CD14-positive monocyte (primary cell): ENCODE measurements around the gene CCDC194. TPM values are rescaled to one million over a fixed set of nuclear protein-coding genes. Genes with fewer than 3 reads are reported as not detected.

Experiments used
- DNase-seq, 3 donors: peaks; one replicate each; pipeline ENCODE4 v3.0.0-alpha.2; 2011 to 2022
- H2AFZ ChIP-seq: 2 replicates; pipeline ENCODE4 v1.6.0; 2012; ENCODE audit warnings: mild to moderate bottlenecking, low read depth, low read length, inconsistent platforms; ENCODE audit not compliant: insufficient read depth, poor library complexity, severe bottlenecking
- H3K27ac ChIP-seq, 2 donors: 1 replicate in 1 of 2; 2 replicates in 1 of 2; pipeline ENCODE4 v1.5.1; 2012 to 2013; ENCODE audit warnings: low read length in 2 of 2, control low read depth in 1 of 2, inconsistent platforms in 1 of 2, low read depth in 1 of 2, mild to moderate bottlenecking in 1 of 2
- H3K27me3 ChIP-seq, 2 donors: one replicate each; pipeline versions ENCODE4 v1.6.0 to v1.6.1; 2011 to 2013; ENCODE audit warnings: low read length in 2 of 2; ENCODE audit not compliant: control insufficient read depth in 2 of 2, insufficient read depth in 2 of 2
- H3K36me3 ChIP-seq, 2 donors: replicated peaks in 1 of 2; 1 replicate in 1 of 2; 2 replicates in 1 of 2; pipeline versions ENCODE4 v1.5.1 to v1.6.1; 2012 to 2013; ENCODE audit warnings: low read length in 2 of 2, control low read depth in 1 of 2, inconsistent platforms in 1 of 2, mild to moderate bottlenecking in 1 of 2; ENCODE audit not compliant: insufficient read depth in 2 of 2, control insufficient read depth in 1 of 2
- H3K4me1 ChIP-seq, 2 donors: 1 replicate in 1 of 2; 2 replicates in 1 of 2; pipeline versions ENCODE4 v1.5.1 to v1.6.1; 2012 to 2013; ENCODE audit warnings: low read length in 2 of 2, control low read depth in 1 of 2, inconsistent platforms in 1 of 2, mild to moderate bottlenecking in 1 of 2, moderate library complexity in 1 of 2; ENCODE audit not compliant: insufficient read depth in 2 of 2, control insufficient read depth in 1 of 2
- H3K4me2 ChIP-seq: replicated peaks from 2 replicates; pipeline ENCODE3; 2012; ENCODE audit warnings: low read length, moderate library complexity, mild to moderate bottlenecking; ENCODE audit not compliant: poor library complexity, severe bottlenecking; ENCODE audit errors: extremely low read depth
- H3K4me3 ChIP-seq, 3 experiments: fragments of 200-600 bp in 1 of 3; sonication (generic) in 1 of 3; replicated peaks in 1 of 3; 1 replicate in 2 of 3; 2 replicates in 1 of 3; pipeline ENCODE4 v1.5.1; 2011 to 2013; ENCODE audit warnings: low read length in 3 of 3, mild to moderate bottlenecking in 3 of 3, control low read depth in 2 of 3, low read depth in 2 of 3, inconsistent platforms in 1 of 3, moderate library complexity in 1 of 3
- H3K79me2 ChIP-seq: 2 replicates; pipeline ENCODE4 v1.6.0; 2012; ENCODE audit warnings: mild to moderate bottlenecking, control low read depth, inconsistent platforms, low read length, moderate library complexity; ENCODE audit not compliant: insufficient read depth
- H3K9ac ChIP-seq: 2 replicates; pipeline ENCODE4 v1.6.0; 2017; ENCODE audit warnings: low read length, mild to moderate bottlenecking; ENCODE audit not compliant: insufficient read depth, poor library complexity, severe bottlenecking
- H3K9me3 ChIP-seq, 2 donors: replicated peaks in 1 of 2; 1 replicate in 1 of 2; 2 replicates in 1 of 2; pipeline versions ENCODE4 v1.5.1 to v1.6.1; 2012 to 2013; ENCODE audit warnings: low read length in 2 of 2, control low read depth in 1 of 2; ENCODE audit not compliant: control insufficient read depth in 1 of 2, insufficient read depth in 1 of 2
- H4K20me1 ChIP-seq: 2 replicates; pipeline ENCODE4 v1.6.0; 2012; ENCODE audit warnings: mild to moderate bottlenecking, low read length, control low read depth, moderate library complexity; ENCODE audit not compliant: insufficient read depth
- H3K27ac Mint-ChIP-seq, 7 donors: one replicate each; pipeline ENCODE4 v1.8.0; 2020; ENCODE audit warnings: mild to moderate bottlenecking in 7 of 7, mixed read lengths in 7 of 7, moderate library complexity in 6 of 7, inconsistent platforms in 2 of 7
- H3K27me3 Mint-ChIP-seq, 3 donors: one replicate each; pipeline ENCODE4 v1.8.0; 2021 to 2022; ENCODE audit warnings: low read depth in 3 of 3, mild to moderate bottlenecking in 3 of 3, mixed read lengths in 3 of 3, moderate library complexity in 3 of 3, inconsistent platforms in 1 of 3
- H3K36me3 Mint-ChIP-seq, 2 donors: one replicate each; pipeline ENCODE4 v1.8.0; 2020; ENCODE audit warnings: mixed read lengths in 2 of 2, inconsistent platforms in 1 of 2, mild to moderate bottlenecking in 1 of 2
- H3K4me1 Mint-ChIP-seq: one replicate; pipeline ENCODE4 v1.8.0; 2020; ENCODE audit warnings: mild to moderate bottlenecking, mixed read lengths
- H3K4me3 Mint-ChIP-seq, 2 donors: one replicate each; pipeline ENCODE4 v1.8.0; 2020; ENCODE audit warnings: mild to moderate bottlenecking in 2 of 2, mixed read lengths in 2 of 2, moderate library complexity in 1 of 2
- H3K9me3 Mint-ChIP-seq, 7 donors: one replicate each; pipeline ENCODE4 v1.8.0; 2020 to 2022; ENCODE audit warnings: mixed read lengths in 7 of 7, mild to moderate bottlenecking in 6 of 7, moderate library complexity in 6 of 7, inconsistent platforms in 2 of 7
- CTCF ChIP-seq: fragments of 200-600 bp; IDR thresholded peaks from one replicate; pipeline ENCODE4 v1.8.0; 2022; ENCODE audit warnings: antibody characterized with exemption, mild to moderate bottlenecking
- WGBS: methylation state at CpG from one replicate; pipeline ENCODE4 v1.1.5; 2013; ENCODE audit warnings: missing lambda C conversion rate; ENCODE audit not compliant: insufficient coverage; 5-methylcytosine and 5-hydroxymethylcytosine counted together
- intact Hi-C, 2 donors: fragments of 100-400 bp; cut with micrococcal nuclease; formaldehyde crosslinking; loops; one replicate each; pipeline versions ENCODE4 v1.15.0 to v1.15.1; 2023
- polyA plus RNA-seq, 3 donors: library from polyadenylated mRNA; depleted of rRNA in 1 of 3; unstranded in 2 of 3; stranded (reverse) in 1 of 3; fragments of 300-500 nt in 2 of 3; fragments of >200 nt in 1 of 3; fragmentation: Illumina TruSeq in 2 of 3; gene quantifications; 1 replicate in 2 of 3; 2 replicates in 1 of 3; pipeline ENCODE4 v1.2.3, GENCODE V29; 2012 to 2021

The CCDC194 gene
- polyA plus RNA-seq, 3 donors, result 0.52 TPM; not detected in 2

- Histone ChIP-seq H3K79me2 (no peaks in the 10 kb centered on the region), H3K27ac (no peak overlapping the region)
Measured at GRCh38 chr19:17394891-17395415, 957 bp upstream of the CCDC194 start.

GRCh38 chr19:17393002-17393401 lies 994 bp downstream of the CCDC194 start:
- peaks cover 17 to 27% (median 22%) of the 10 kb centered on the region in 3 donors for H3K27me3 Mint-ChIP-seq
- no peak for TF ChIP-seq CTCF
- Histone ChIP-seq H3K36me3 (peaks cover 2 to 10% of the 10 kb centered on the region in 2 donors), H4K20me1 (no peaks in the 10 kb centered on the region), H3K79me2 (no peaks in the 10 kb centered on the region), H3K4me3 (no peak overlapping the region), H3K4me1 (peaks cover 31 to 38% of the 10 kb centered on the region in 2 donors), H3K27ac (no peak overlapping the region), H2AFZ (no peak overlapping the region), H3K9me3 (peaks cover 4 to 13% of the 10 kb centered on the region in 2 donors), H3K9ac (no peak overlapping the region), H3K4me2 (no peak overlapping the region), H3K27me3 (peaks cover 6 to 15% of the 10 kb centered on the region in 2 donors)
- peaks cover 6 to 12% of the 10 kb centered on the region in 2 donors for H3K36me3 Mint-ChIP-seq
- H3K9me3 Mint-ChIP-seq, result peaks cover 4 to 18% (median 11%) of the 10 kb centered on the region in 7 donors
- peaks cover 30% of the 10 kb centered on the region for H3K4me1 Mint-ChIP-seq
- no peak for DNase-seq
- peak overlapping the region in 1 of 7 donors; percentile 48 for H3K27ac Mint-ChIP-seq
- intact Hi-C loops, result no loop called here
- H3K4me3 Mint-ChIP-seq, result no peak overlapping the region
- WGBS, result 80% methylated on average over 1 of the region's 2 CpGs

More at GRCh38 chr19:17394891-17395415, 957 bp upstream of the CCDC194 start:
- peak overlapping the region in 1 of 3 experiments; percentile 20 for H3K4me3 ChIP-seq
- no peak overlapping the region for H3K9ac ChIP-seq
- H3K4me1 Mint-ChIP-seq, result peaks cover 30% of the 10 kb centered on the region
- peaks cover 3 to 8% of the 10 kb centered on the region in 2 donors for H3K27me3 ChIP-seq
- H3K27ac Mint-ChIP-seq, result peak overlapping the region in 2 of 7 donors; percentile 71 to 78
- peaks cover 11 to 30% of the 10 kb centered on the region in 2 donors for H3K36me3 Mint-ChIP-seq
- intact Hi-C loops, result loop anchor here in 1 of 2 donors (5.0 kb wide), 1 partner anchor 72 kb away; no protein-coding TSS in a partner anchor
- no peak overlapping the region for H2AFZ ChIP-seq
- 14% methylated on average over 16 of the region's 19 CpGs for WGBS
- peak; percentile 83 for TF ChIP-seq CTCF
- peaks cover 14 to 22% of the 10 kb centered on the region in 2 donors for H3K36me3 ChIP-seq
- peak overlapping the region; percentile 33 for H3K4me2 ChIP-seq
- H3K4me3 Mint-ChIP-seq, result no peak overlapping the region
- peaks cover 0 to 2% of the 10 kb centered on the region in 2 donors for H3K9me3 ChIP-seq
- H4K20me1 ChIP-seq, result no peaks in the 10 kb centered on the region
- peaks cover 31 to 38% of the 10 kb centered on the region in 2 donors for H3K4me1 ChIP-seq
- DNase-seq, result peak; percentile 44 to 63 (median 48)
- H3K27me3 Mint-ChIP-seq, result peaks cover 10 to 12% (median 10%) of the 10 kb centered on the region in 3 donors
- H3K9me3 Mint-ChIP-seq, result peaks cover 0 to 8% (median 2%) of the 10 kb centered on the region in 7 donors
